Germinal center (tissue), 1 donor: ENCODE measurements around the gene FKRP.
"Not testable (repeated sequence)": the region's sequence is repeated elsewhere in the genome, so short reads cannot be mapped to it uniquely, and the experiment has no call there.

ENCODE experiments used
- DNase-seq: peaks from one replicate; pipeline ENCODE4 v3.0.0; 2012; ENCODE audit warnings: mixed read lengths, low spot score

FKRP gene

GRCh38 chr19:46786236-46787039 is 40.6 kb downstream of the FKRP start:
- DNase-seq = peak; percentile 83

- no peak for DNase-seq
Observed at GRCh38 chr19:46787040-46787330, 41.1 kb downstream of the FKRP start.

GRCh38 chr19:46787331-46788261 is 41.7 kb downstream of the FKRP start:
- peak; percentile 42 for DNase-seq

- peak; percentile 99 for DNase-seq
Observed at GRCh38 chr19:46788262-46788967, 42.6 kb downstream of the FKRP start, which contains the start of gene SLC1A5. SLC1A5 (minus strand) TSS chr19:46788594; CDS start chr19:46787965, 629 bp downstream.

- no peak for DNase-seq
Observed at GRCh38 chr19:46788968-46789338, 43.1 kb downstream of the FKRP start.

DNA sequence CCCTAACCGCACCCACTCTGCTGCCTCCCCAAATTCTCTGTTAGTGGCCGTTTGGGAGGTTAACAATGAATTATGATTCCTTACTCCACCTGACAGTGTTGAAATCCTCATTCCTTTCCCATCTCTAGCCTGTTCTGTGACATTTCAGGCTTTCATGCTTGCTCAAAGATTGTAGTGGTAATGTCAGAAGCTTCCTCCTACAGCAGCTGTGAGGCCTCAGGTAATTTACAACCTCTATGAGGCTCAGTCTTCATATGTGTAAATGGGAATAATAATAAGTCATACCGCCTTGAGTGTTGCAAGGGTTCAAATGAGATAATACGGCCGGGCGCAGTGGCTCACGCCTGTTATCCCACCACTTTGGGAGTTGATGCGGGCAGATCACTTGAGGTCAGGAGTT is 43.5 kb downstream of the FKRP start:
- DNase-seq = no peak

GRCh38 chr19:46791944-46792343 is 46.1 kb downstream of the FKRP start:
- no peak for DNase-seq

DNA sequence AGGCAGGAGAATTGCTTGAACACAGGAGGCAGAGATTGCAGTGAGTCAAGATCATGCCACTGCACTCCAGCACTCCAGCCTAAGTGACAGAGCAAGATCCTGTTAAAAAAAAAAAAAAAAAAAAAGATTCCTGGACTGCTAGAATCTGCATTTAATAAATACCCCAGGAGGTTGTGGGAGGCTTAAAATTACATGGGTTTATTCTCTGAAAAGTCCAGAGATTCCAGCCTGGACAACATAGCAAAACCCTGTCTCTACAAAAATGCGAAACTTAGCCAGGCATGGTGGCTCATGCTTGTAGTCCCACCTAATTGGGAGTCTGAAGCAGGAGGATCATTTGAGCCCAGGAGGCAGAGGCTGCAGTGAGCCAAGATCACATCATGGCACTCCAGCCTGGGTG is 52.0 kb downstream of the FKRP start:
- DNase-seq = no peak

GRCh38 chr19:46798713-46799112 is 52.9 kb downstream of the FKRP start:
- no peak for DNase-seq

- no peak for DNase-seq
Observed at GRCh38 chr19:46802152-46802551, 56.3 kb downstream of the FKRP start.

DNA sequence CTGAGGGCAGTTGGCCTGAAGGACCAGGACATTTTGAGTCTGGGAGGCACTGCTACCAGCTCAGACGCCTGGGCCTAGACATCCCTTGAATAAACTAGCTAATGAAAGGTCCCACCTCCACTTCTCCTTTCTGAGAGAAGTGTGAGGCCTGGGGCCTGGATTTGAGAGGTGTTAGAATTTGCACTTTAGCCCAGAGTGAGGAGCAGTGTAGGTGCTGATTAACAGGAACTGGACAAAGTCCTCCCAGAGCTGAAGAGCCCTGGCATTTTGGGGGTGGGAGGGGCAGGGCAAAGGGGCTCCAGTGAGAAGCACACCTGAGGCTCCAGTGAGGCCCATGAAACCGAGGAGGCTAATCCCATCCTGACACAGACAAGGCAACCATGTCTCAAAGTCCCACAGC is 57.7 kb downstream of the FKRP start:
- DNase-seq = no peak

DNA sequence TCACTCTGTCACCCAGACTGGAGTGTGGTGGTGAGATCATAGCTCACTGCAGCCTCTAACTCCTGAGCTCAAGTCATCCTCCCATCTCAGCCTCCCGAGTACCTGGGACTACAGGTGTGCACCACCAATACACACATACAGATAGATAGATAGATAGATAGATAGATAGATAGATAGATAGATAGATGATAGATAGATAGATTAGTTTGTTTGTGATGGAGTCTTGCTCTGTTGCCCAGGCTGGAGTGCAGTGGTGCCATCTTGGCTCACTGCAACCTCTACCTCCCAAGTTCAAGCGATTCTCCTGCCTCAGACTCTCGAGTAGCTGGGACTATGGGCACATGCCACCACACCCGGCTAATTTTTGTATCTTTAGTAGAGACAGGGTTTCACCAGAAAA is 58.6 kb downstream of the FKRP start:
- DNase-seq = not testable (repeated sequence)

- DNase-seq = no peak
Observed at GRCh38 chr19:46806656-46807055, 60.8 kb downstream of the FKRP start.
